Measurements from ENCODE around the gene OR2AE1. TPM values are rescaled to one million over a fixed set of nuclear protein-coding genes. Genes with fewer than 3 reads are reported as not detected.

Gene OR2AE1, protein sequence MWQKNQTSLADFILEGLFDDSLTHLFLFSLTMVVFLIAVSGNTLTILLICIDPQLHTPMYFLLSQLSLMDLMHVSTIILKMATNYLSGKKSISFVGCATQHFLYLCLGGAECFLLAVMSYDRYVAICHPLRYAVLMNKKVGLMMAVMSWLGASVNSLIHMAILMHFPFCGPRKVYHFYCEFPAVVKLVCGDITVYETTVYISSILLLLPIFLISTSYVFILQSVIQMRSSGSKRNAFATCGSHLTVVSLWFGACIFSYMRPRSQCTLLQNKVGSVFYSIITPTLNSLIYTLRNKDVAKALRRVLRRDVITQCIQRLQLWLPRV
- total RNA-seq, result not detected in 2 replicates
- long read RNA-seq, result 0 reads

DNA sequence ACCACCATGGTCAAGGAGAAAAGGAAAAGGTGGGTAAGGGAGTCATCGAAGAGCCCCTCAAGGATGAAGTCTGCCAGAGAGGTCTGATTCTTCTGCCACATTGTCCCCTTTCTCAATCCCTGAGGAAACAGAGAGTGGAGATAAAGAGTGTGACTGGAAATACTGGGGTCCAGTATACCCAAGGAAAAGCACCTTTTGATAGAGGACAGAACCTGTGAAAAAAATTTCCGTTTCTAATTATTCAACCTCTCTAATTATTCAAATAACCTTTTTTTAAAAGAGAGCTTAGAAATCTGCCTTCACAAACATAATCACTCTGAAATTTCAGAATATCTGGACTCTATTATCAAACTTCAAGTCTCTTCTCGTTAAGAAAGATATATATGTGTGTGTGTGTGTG, at the start of gene OR2AE1:
TSS of gene OR2AE1 (minus strand) at position 101 of the 400 bp plus-strand sequence. CDS start at position 101, 0 bp downstream.
- no peak within 1 kb of the TSS for H3K27ac Mint-ChIP-seq
- no peaks in the 10 kb centered on the region for H3K4me1 Mint-ChIP-seq (ENCODE audit: low read depth)
- H3K4me3 Mint-ChIP-seq (ENCODE audit: low read depth), result no peak within 1 kb of the TSS
- no peaks in the 10 kb centered on the region for H3K27me3 Mint-ChIP-seq
- H3K9me3 Mint-ChIP-seq (ENCODE audit: low read depth), result no peaks in the 10 kb centered on the region
- no peaks in the 10 kb centered on the region for H3K36me3 Mint-ChIP-seq (ENCODE audit: insufficient read depth)
- TF ChIP-seq CTCF (IDR thresholded peaks at IDR 0.05; ENCODE audit: unreplicated experiment), result no peak
- no peak for DNase-seq (ENCODE audit: low spot score, unreplicated experiment)

GRCh38 chr7:99926321-99926720, 49.5 kb upstream of the OR2AE1 start:
- no peak overlapping the region for H3K27ac Mint-ChIP-seq
- H3K4me3 Mint-ChIP-seq (ENCODE audit: low read depth), result no peak overlapping the region
- DNase-seq (ENCODE audit: low spot score, unreplicated experiment), result no peak
- H3K4me1 Mint-ChIP-seq (ENCODE audit: low read depth), result peaks cover 5% of the 10 kb centered on the region
- no peak for TF ChIP-seq CTCF (IDR thresholded peaks at IDR 0.05; ENCODE audit: unreplicated experiment)
- peaks cover 28% of the 10 kb centered on the region for H3K27me3 Mint-ChIP-seq
- H3K9me3 Mint-ChIP-seq (ENCODE audit: low read depth), result peaks cover 5% of the 10 kb centered on the region
- no peaks in the 10 kb centered on the region for H3K36me3 Mint-ChIP-seq (ENCODE audit: insufficient read depth)

- TF ChIP-seq CTCF (IDR thresholded peaks at IDR 0.05; ENCODE audit: unreplicated experiment), result no peak
- no peak overlapping the region for H3K27ac Mint-ChIP-seq
- peaks cover 5% of the 10 kb centered on the region for H3K9me3 Mint-ChIP-seq (ENCODE audit: low read depth)
- no peak overlapping the region for H3K4me3 Mint-ChIP-seq (ENCODE audit: low read depth)
- no peak for DNase-seq (ENCODE audit: low spot score, unreplicated experiment)
- peaks cover 2% of the 10 kb centered on the region for H3K36me3 Mint-ChIP-seq (ENCODE audit: insufficient read depth)
- peaks cover 23% of the 10 kb centered on the region for H3K27me3 Mint-ChIP-seq
- peaks cover 2% of the 10 kb centered on the region for H3K4me1 Mint-ChIP-seq (ENCODE audit: low read depth)
Measured at GRCh38 chr7:99923200-99923599, 46.4 kb upstream of the OR2AE1 start.

DNA sequence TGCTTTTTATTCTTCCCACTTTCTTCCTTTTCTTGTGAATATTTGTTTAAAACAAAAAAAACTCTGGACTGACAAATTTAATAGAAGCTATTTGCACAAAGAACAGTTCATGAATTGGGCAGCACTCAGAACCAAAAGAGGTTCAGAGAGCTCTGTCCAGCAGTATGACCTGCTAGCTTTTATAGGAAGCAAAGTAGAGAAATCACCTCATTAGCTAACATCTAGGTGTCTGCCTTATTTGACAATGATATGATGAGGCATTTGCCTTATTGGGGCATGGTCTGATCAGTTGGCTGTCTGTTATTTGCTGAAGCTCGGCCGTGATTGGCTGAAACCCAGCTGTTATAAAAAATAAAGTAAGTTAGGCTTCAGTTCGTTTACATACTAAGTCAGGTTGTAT, 43.3 kb upstream of the OR2AE1 start:
- H3K27me3 Mint-ChIP-seq, result peaks cover 3% of the 10 kb centered on the region
- no peak for DNase-seq (ENCODE audit: low spot score, unreplicated experiment)
- H3K4me3 Mint-ChIP-seq (ENCODE audit: low read depth), result peak overlapping the region; percentile 84
- peaks cover 5% of the 10 kb centered on the region for H3K9me3 Mint-ChIP-seq (ENCODE audit: low read depth)
- peaks cover 2% of the 10 kb centered on the region for H3K36me3 Mint-ChIP-seq (ENCODE audit: insufficient read depth)
- peaks cover 9% of the 10 kb centered on the region for H3K4me1 Mint-ChIP-seq (ENCODE audit: low read depth)
- TF ChIP-seq CTCF (IDR thresholded peaks at IDR 0.05; ENCODE audit: unreplicated experiment), result no peak
- H3K27ac Mint-ChIP-seq, result no peak overlapping the region

DNA sequence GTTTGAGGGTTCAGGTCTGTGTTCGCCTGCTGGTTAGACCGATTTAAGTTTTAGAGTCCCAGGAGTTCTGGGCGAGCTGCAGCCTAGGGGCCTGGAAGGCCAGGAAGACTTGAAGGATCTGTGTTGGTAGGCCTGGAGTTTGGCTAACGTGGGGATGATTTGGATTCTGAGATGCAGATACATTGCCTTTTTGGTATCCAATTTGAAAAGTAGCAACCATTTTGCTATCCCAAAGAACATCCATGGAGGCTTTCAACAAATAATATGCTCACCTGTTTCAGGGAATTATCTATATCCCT, 42.9 kb upstream of the OR2AE1 start:
- H3K9me3 Mint-ChIP-seq (ENCODE audit: low read depth), result peaks cover 5% of the 10 kb centered on the region
- peak overlapping the region; percentile 91 for H3K27ac Mint-ChIP-seq
- H3K36me3 Mint-ChIP-seq (ENCODE audit: insufficient read depth), result peaks cover 2% of the 10 kb centered on the region
- peaks cover 9% of the 10 kb centered on the region for H3K4me1 Mint-ChIP-seq (ENCODE audit: low read depth)
- TF ChIP-seq CTCF (IDR thresholded peaks at IDR 0.05; ENCODE audit: unreplicated experiment), result no peak
- H3K4me3 Mint-ChIP-seq (ENCODE audit: low read depth), result peak overlapping the region; percentile 84
- DNase-seq (ENCODE audit: low spot score, unreplicated experiment), result no peak
- peaks cover 2% of the 10 kb centered on the region for H3K27me3 Mint-ChIP-seq

Data from progenitor cell of endocrine pancreas (in vitro differentiated cells).